A549 (cell line): Measurements from ENCODE around the gene ZNF296. TPM values are rescaled to one million over a fixed set of nuclear protein-coding genes. Genes with fewer than 3 reads are reported as not detected.

Experiments
- ATAC-seq, 2 experiments: fragments of 200-7000 bp in 1 of 2; fragments of >200 bp in 1 of 2; cut with Nextera tagmentation in 1 of 2; cut with Tn5 transposase in 1 of 2; 3 replicates each; pipeline versions ENCODE4 v1.8.0 to v1.9.1; 2018 to 2020; ENCODE audit warnings: mild to moderate bottlenecking in 1 of 2, moderate library complexity in 1 of 2
- CTCF ChIA-PET: fragments of 300-600 bp; sonication (Branson Sonifier 250); formaldehyde crosslinking; extraction: SDS; loops from one replicate; lab custom pipeline; 2021; ENCODE audit warnings: antibody characterized with exemption, inconsistent platforms; lab: Yijun Ruan, JAX
- POLR2A ChIA-PET: fragments of 350-600 bp; formaldehyde crosslinking; extraction: SDS; loops from one replicate; lab custom pipeline; 2021; ENCODE audit warnings: antibody characterized with exemption, inconsistent platforms; lab: Yijun Ruan, JAX
- DNase-seq, 2 experiments: peaks; one replicate each; pipeline versions ENCODE4 v3.0.0 to v3.0.0-alpha.2; 2011 to 2016; ENCODE audit warnings: low read depth in 1 of 2, low spot score in 1 of 2
- FAIRE-seq: peaks from 2 replicates; lab custom pipeline; 2011; peaks lifted over from hg19 to GRCh38; lab: Jason Lieb, UNC
- H3K27ac ChIP-seq, 2 experiments: fragments of >200 bp; sonication (Bioruptor Twin); formaldehyde crosslinking; 3 replicates each; pipeline ENCODE4 v1.5.1; 2016 to 2017
- H3K4me1 ChIP-seq: fragments of >200 bp; sonication (Bioruptor Twin); formaldehyde crosslinking; 3 replicates; pipeline ENCODE4 v1.6.1; 2016
- H3K4me2 ChIP-seq: fragments of >200 bp; sonication (Bioruptor Twin); formaldehyde crosslinking; 3 replicates; pipeline ENCODE4 v1.6.1; 2016
- H3K4me3 ChIP-seq: fragments of >200 bp; sonication (Bioruptor Twin); formaldehyde crosslinking; 3 replicates; pipeline ENCODE4 v1.5.1; 2016
- H3K9me3 ChIP-seq: fragments of >200 bp; sonication (Bioruptor Twin); formaldehyde crosslinking; 3 replicates; pipeline ENCODE4 v1.6.1; 2016
- CHD2 ChIP-seq: fragments of 150-350 bp; IDR thresholded peaks from 2 replicates; pipeline ENCODE4 v1.6.1; 2014; ENCODE audit warnings: low read length; ENCODE audit not compliant: partially characterized antibody
- EHF ChIP-seq: fragments of 250-450 bp; sonication (Bioruptor Pico); IDR thresholded peaks from 2 replicates; pipeline ENCODE4 v1.5.0; 2020; ENCODE audit warnings: mild to moderate bottlenecking
- EHMT2 ChIP-seq: fragments of 200-600 bp; sonication (generic); IDR thresholded peaks from 2 replicates; pipeline ENCODE4 v1.6.1; 2016; ENCODE audit warnings: antibody characterized with exemption, low read depth, mild to moderate bottlenecking, moderate library complexity
- ESRRA ChIP-seq: fragments of 150-350 bp; IDR thresholded peaks from 2 replicates; pipeline ENCODE4 v1.6.1; 2014; ENCODE audit warnings: mild to moderate bottlenecking, low read length, borderline replicate concordance
- FOSB ChIP-seq: fragments of 250-450 bp; sonication (Bioruptor Pico); IDR thresholded peaks from 2 replicates; pipeline ENCODE4 v1.5.0; 2020; ENCODE audit warnings: mild to moderate bottlenecking, moderate library complexity
- FOSL2 ChIP-seq, 2 experiments: fragments of 450-650 bp in 1 of 2; fragments of >200 bp in 1 of 2; sonication (Bioruptor Twin) in 1 of 2; formaldehyde crosslinking; IDR thresholded peaks; 2 replicates each; pipeline versions ENCODE4 v1.5.0 to v1.6.1; 2016 to 2020; ENCODE audit warnings: mild to moderate bottlenecking in 1 of 2, moderate library complexity in 1 of 2
- GATA3 ChIP-seq: IDR thresholded peaks from 2 replicates; pipeline ENCODE4 v1.6.1; 2012; ENCODE audit warnings: borderline replicate concordance
- HEYL ChIP-seq: fragments of 250-450 bp; sonication (Bioruptor Pico); IDR thresholded peaks from 2 replicates; pipeline ENCODE4 v1.8.0; 2021; ENCODE audit warnings: mild to moderate bottlenecking, moderate library complexity
- HOXB5 ChIP-seq: fragments of 250-450 bp; sonication (Bioruptor Pico); IDR thresholded peaks from 2 replicates; pipeline ENCODE4 v1.5.0; 2020; ENCODE audit warnings: mild to moderate bottlenecking, moderate library complexity
- MAZ ChIP-seq: fragments of 150-350 bp; IDR thresholded peaks from 2 replicates; pipeline ENCODE4 v1.6.1; 2014; ENCODE audit warnings: antibody characterized with exemption, low read depth, low read length, borderline replicate concordance
- MYC ChIP-seq: IDR thresholded peaks from 2 replicates; pipeline ENCODE4 v1.6.1; 2012; ENCODE audit warnings: mild to moderate bottlenecking, inconsistent platforms, low read length, improper control_type of control experiment, borderline replicate concordance
- PHF8 ChIP-seq: fragments of 200-600 bp; sonication (generic); IDR thresholded peaks from 2 replicates; pipeline ENCODE4 v1.6.1; 2016; ENCODE audit warnings: low read depth, mild to moderate bottlenecking, antibody characterized with exemption, moderate library complexity, borderline replicate concordance
- POLR2A ChIP-seq: IDR thresholded peaks from 2 replicates; pipeline ENCODE4 v1.6.1; 2012; ENCODE audit warnings: mild to moderate bottlenecking, low read length
- POLR2AphosphoS2 ChIP-seq: conservative IDR thresholded peaks from 2 replicates; pipeline ENCODE4 v1.6.1; 2012; ENCODE audit warnings: low read length, improper control_type of control experiment, inconsistent platforms
- SMC3 ChIP-seq: fragments of >200 bp; sonication (Bioruptor Twin); formaldehyde crosslinking; IDR thresholded peaks from 3 replicates; pipeline ENCODE4 v1.6.1; 2018; ENCODE audit warnings: inconsistent platforms
- ZFP36 ChIP-seq: fragments of 450-650 bp; IDR thresholded peaks from 2 replicates; pipeline ENCODE4 v1.6.1; 2014; ENCODE audit warnings: borderline replicate concordance; ENCODE audit not compliant: partially characterized antibody
- WGBS: methylation state at CpG from one replicate; pipeline ENCODE4 v1.1.6; 2017; ENCODE audit errors: missing lambda C conversion rate; 5-methylcytosine and 5-hydroxymethylcytosine counted together
- polyA plus RNA-seq, 4 experiments: library from polyadenylated mRNA; depleted of rRNA in 3 of 4; stranded (reverse); fragments of >200 nt; fragmentation: RNase III in 1 of 4; extraction: RNeasy Plus Mini Kit Qiagen cat#74134 plus additional on column Dnase treatment in 1 of 4; gene quantifications; 2 replicates in 3 of 4; 3 replicates in 1 of 4; pipeline ENCODE4 v1.2.3, GENCODE V29; 2011 to 2017
- TF ChIP-seq, protein P1 (sequence below): IDR thresholded peaks from 2 replicates; pipeline ENCODE4 v1.6.1; 2012
- TF ChIP-seq, protein P2 (sequence below): fragments of >200 bp; sonication (Bioruptor Twin); formaldehyde crosslinking; IDR thresholded peaks from 3 replicates; pipeline ENCODE4 v1.6.1; 2016
- TF ChIP-seq, protein P3 (sequence below): fragments of 450-650 bp; IDR thresholded peaks from 2 replicates; pipeline ENCODE4 v1.6.1; 2014; ENCODE audit warnings: antibody characterized with exemption
- TF ChIP-seq, protein P4 (sequence below): fragments of >200 bp; sonication (Bioruptor Twin); formaldehyde crosslinking; IDR thresholded peaks from 3 replicates; pipeline ENCODE4 v1.5.1; 2016
- TF ChIP-seq, protein P5 (sequence below): fragments of >200 bp; sonication (Bioruptor Twin); formaldehyde crosslinking; IDR thresholded peaks from 2 replicates; pipeline ENCODE4 v1.6.1; 2016
- TF ChIP-seq, protein P6 (sequence below): fragments of 250-450 bp; sonication (Bioruptor Pico); IDR thresholded peaks from 2 replicates; pipeline ENCODE4 v1.5.0; 2021; ENCODE audit warnings: mild to moderate bottlenecking, moderate library complexity, borderline replicate concordance

The ZNF296 gene
- polyA plus RNA-seq, 2 of the 4 experiments (the other 2 are of a cell fraction): 0.34 to 2.7 TPM

DNA sequence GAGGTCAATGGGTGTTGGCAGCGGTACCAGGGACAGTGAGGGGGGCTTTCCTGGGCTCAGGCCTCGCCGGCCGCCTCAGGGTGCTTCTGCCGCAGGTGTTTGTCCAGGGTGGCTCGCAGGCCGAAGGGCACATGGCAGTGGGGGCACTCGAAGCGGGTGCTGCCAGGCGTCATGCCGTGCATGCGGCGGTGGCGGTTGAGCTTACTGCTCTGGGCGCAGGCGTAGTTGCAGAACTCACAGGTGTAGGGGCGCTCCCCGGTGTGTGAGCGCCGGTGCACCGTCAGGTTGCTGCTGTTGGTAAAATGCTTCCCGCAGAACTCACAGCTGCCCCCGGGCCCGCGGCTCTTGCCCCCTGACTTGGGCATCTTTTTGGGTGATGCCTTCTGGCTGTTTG lies 4.7 kb downstream of the ZNF296 start:
- FAIRE-seq (no peak), DNase-seq (no peak), ATAC-seq (no peak)
- no peak overlapping the region for H3K4me3 ChIP-seq
- H3K4me1 ChIP-seq: peaks cover 8% of the 10 kb centered on the region
- WGBS: 95% methylated on average over 25 of the region's 25 CpGs
- no peak overlapping the region for H3K4me2 ChIP-seq
- no peak overlapping the region for H3K27ac ChIP-seq
- no peaks in the 10 kb centered on the region for H3K9me3 ChIP-seq
- no peak for TF ChIP-seq EHF
- TF ChIP-seq, protein P1, sequence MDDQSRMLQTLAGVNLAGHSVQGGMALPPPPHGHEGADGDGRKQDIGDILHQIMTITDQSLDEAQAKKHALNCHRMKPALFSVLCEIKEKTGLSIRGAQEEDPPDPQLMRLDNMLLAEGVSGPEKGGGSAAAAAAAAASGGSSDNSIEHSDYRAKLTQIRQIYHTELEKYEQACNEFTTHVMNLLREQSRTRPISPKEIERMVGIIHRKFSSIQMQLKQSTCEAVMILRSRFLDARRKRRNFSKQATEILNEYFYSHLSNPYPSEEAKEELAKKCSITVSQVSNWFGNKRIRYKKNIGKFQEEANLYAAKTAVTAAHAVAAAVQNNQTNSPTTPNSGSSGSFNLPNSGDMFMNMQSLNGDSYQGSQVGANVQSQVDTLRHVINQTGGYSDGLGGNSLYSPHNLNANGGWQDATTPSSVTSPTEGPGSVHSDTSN: no peak
- TF ChIP-seq CHD2: no peak
- no peak for TF ChIP-seq FOSL2 (IDR thresholded peaks at IDR 0.05)
- no peak for TF ChIP-seq FOSL2 (CRISPR knock-in tag; IDR thresholded peaks at IDR 0.05)
- TF ChIP-seq, protein P2, sequence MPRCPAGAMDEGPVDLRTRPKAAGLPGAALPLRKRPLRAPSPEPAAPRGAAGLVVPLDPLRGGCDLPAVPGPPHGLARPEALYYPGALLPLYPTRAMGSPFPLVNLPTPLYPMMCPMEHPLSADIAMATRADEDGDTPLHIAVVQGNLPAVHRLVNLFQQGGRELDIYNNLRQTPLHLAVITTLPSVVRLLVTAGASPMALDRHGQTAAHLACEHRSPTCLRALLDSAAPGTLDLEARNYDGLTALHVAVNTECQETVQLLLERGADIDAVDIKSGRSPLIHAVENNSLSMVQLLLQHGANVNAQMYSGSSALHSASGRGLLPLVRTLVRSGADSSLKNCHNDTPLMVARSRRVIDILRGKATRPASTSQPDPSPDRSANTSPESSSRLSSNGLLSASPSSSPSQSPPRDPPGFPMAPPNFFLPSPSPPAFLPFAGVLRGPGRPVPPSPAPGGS: no peak
- TF ChIP-seq ZFP36: no peak
- no peak for TF ChIP-seq FOSB (CRISPR knock-in tag)
- TF ChIP-seq SMC3: no peak
- no peak for TF ChIP-seq HEYL (CRISPR knock-in tag)
- no peak for TF ChIP-seq EHMT2
- no peak for TF ChIP-seq GATA3
- no peak for TF ChIP-seq MYC
- no peak for TF ChIP-seq ESRRA
- no peak for TF ChIP-seq PHF8
- TF ChIP-seq, protein P3, sequence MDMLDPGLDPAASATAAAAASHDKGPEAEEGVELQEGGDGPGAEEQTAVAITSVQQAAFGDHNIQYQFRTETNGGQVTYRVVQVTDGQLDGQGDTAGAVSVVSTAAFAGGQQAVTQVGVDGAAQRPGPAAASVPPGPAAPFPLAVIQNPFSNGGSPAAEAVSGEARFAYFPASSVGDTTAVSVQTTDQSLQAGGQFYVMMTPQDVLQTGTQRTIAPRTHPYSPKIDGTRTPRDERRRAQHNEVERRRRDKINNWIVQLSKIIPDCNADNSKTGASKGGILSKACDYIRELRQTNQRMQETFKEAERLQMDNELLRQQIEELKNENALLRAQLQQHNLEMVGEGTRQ: no peak
- no peak for TF ChIP-seq MAZ
- ChIA-PET POLR2A (no interaction called here), CTCF (interaction anchor here (1.1 to 2.9 kb wide), 2 partner anchors 10 to 13 kb away, joined by 3 to 42 read pairs; no protein-coding TSS in a partner anchor)

DNA sequence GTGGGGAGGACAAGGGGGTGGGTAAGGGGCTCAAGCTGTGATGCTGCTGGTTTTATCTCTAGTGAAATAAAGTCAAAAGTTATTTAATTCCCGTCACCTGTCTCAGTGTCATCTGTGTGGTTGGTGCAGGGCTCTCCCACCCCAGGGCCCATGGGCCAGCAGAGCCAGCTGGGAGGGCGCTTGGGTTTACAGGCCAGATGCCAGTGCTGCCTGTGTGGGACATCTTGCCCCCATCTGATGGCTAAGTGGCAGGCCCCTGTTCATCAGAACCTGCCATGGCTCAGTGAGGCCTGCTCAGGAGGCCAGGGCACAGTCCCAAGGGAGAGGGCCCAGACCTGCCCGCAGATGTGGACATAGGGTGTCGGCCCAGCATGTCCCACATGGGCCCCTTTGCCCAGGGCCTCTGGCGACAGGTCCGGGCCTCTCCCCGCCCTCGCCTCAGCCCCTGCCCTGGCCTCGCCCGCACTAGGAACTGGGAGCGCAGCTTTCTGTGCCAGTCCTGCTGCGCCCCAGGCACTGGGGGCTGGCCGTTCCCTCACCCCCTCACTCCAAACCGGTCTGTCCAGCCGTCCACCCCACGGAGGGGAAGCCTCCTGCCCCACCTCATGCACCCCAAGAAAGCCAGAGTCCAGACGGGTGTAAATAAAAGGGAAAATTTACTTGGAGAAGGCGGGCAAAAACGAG lies 5.3 kb downstream of the ZNF296 start:
- Histone ChIP-seq H3K4me1 (peaks cover 7% of the 10 kb centered on the region; the same call in 2 of the 3 replicates), H3K9me3 (no peaks in the 10 kb centered on the region), H3K4me3 (no peak overlapping the region), H3K27ac (no peak overlapping the region), H3K4me2 (no peak overlapping the region)
- CTCF ChIA-PET: interaction anchor here (0.6 to 2.9 kb wide), 2 partner anchors 9 to 520 kb away, joined by 3 to 42 read pairs; no protein-coding TSS in a partner anchor
- no peak for DNase-seq
- 84% methylated on average over 19 of the region's 19 CpGs for WGBS
- no peak for ATAC-seq
- TF ChIP-seq HOXB5 (CRISPR knock-in tag): no peak
- no peak; the same call in 1 of the 2 replicates for TF ChIP-seq POLR2AphosphoS2
- TF ChIP-seq, protein P4, sequence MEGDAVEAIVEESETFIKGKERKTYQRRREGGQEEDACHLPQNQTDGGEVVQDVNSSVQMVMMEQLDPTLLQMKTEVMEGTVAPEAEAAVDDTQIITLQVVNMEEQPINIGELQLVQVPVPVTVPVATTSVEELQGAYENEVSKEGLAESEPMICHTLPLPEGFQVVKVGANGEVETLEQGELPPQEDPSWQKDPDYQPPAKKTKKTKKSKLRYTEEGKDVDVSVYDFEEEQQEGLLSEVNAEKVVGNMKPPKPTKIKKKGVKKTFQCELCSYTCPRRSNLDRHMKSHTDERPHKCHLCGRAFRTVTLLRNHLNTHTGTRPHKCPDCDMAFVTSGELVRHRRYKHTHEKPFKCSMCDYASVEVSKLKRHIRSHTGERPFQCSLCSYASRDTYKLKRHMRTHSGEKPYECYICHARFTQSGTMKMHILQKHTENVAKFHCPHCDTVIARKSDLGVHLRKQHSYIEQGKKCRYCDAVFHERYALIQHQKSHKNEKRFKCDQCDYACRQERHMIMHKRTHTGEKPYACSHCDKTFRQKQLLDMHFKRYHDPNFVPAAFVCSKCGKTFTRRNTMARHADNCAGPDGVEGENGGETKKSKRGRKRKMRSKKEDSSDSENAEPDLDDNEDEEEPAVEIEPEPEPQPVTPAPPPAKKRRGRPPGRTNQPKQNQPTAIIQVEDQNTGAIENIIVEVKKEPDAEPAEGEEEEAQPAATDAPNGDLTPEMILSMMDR: no peak
- no peak for TF ChIP-seq MYC
- TF ChIP-seq, protein P5, sequence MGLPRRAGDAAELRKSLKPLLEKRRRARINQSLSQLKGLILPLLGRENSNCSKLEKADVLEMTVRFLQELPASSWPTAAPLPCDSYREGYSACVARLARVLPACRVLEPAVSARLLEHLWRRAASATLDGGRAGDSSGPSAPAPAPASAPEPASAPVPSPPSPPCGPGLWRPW: no peak
- TF ChIP-seq, protein P6, sequence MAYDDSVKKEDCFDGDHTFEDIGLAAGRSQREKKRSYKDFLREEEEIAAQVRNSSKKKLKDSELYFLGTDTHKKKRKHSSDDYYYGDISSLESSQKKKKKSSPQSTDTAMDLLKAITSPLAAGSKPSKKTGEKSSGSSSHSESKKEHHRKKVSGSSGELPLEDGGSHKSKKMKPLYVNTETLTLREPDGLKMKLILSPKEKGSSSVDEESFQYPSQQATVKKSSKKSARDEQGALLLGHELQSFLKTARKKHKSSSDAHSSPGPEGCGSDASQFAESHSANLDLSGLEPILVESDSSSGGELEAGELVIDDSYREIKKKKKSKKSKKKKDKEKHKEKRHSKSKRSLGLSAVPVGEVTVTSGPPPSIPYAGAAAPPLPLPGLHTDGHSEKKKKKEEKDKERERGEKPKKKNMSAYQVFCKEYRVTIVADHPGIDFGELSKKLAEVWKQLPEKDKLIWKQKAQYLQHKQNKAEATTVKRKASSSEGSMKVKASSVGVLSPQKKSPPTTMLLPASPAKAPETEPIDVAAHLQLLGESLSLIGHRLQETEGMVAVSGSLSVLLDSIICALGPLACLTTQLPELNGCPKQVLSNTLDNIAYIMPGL (CRISPR knock-in tag): no peak
- no peak for TF ChIP-seq POLR2A
- POLR2A ChIA-PET: no interaction called here
- FAIRE-seq: no peak
